ENCODE measurements around the gene SUSD3. TPM values are rescaled to one million over a fixed set of nuclear protein-coding genes. Genes with fewer than 3 reads are reported as not detected.

SUSD3 gene
- total and polyA plus RNA-seq, 2 donors (not counting 3 experiments of a cell fraction or from before 2014, with no cell fraction given) = not detected

- no peaks in the 10 kb centered on the region for H3K27me3 ChIP-seq (ENCODE audit: control insufficient read depth in 2 of 2, insufficient read depth in 2 of 2, low read length in 2 of 2)
- ChIA-PET POLR2A (no interaction called here), CTCF (interaction anchor here (1.3 to 2.4 kb wide), 3 partner anchors 9 to 54 kb away, joined by 3 to 26 read pairs (median 6); no protein-coding TSS in a partner anchor)
- peaks cover 7% of the 10 kb centered on the region for H4K20me1 ChIP-seq (replicated peaks; ENCODE audit: control insufficient read depth, extremely low read depth, insufficient read depth, low read length)
- intact Hi-C loops (cut with micrococcal nuclease) (loop anchor here (5.0 to 10.0 kb wide), 3 partner anchors 425 to 1065 kb away; partner anchors contain the start of gene IPPK), dilution Hi-C loops (cut with MboI; ENCODE audit: extremely low pct_ligation_motif_present, low sequenced_read_pairs) (no loop called here)
- no peak for FAIRE-seq
- BruUV-seq (replicated peaks) = no TSS peak
- no peak overlapping the region for H3K4me3 ChIP-seq (replicated peaks in 1 of 3; ENCODE audit: insufficient read depth in 1 of 3, low read depth in 1 of 3, low read length in 3 of 3)
- H3K4me2 ChIP-seq (ENCODE audit: insufficient read depth, low read length) = no peak overlapping the region
- H3K4me1 ChIP-seq (ENCODE audit: control insufficient read depth, extremely low read depth, insufficient read depth, low read length) = peaks cover 32% of the 10 kb centered on the region
- H3K36me3 ChIP-seq (ENCODE audit: control insufficient read depth in 2 of 2, extremely low read depth in 1 of 2, insufficient read depth in 2 of 2, low read length in 2 of 2) = no peaks in the 10 kb centered on the region
- no peak overlapping the region for H3K9ac ChIP-seq (replicated peaks; ENCODE audit: extremely low read depth, insufficient read depth, low read length)
- no peaks in the 10 kb centered on the region for H3K9me1 ChIP-seq (replicated peaks; ENCODE audit: control insufficient read depth, extremely low read depth, insufficient read depth, low read length)
- no peaks in the 10 kb centered on the region for H3K9me3 ChIP-seq (replicated peaks; ENCODE audit: control insufficient read depth, insufficient read depth, low read length)
- H2AFZ ChIP-seq (ENCODE audit: low read depth, low read length) = no peak overlapping the region
- TF ChIP-seq POLR2AphosphoS5 (IDR thresholded peaks at IDR 0.05; ENCODE audit: insufficient read depth, low read depth, low read length) (no peak), MYC (IDR thresholded peaks at IDR 0.05; ENCODE audit: low read depth, low read length) (no peak), POLR2A (IDR thresholded peaks at IDR 0.05; ENCODE audit: low read depth, low read length) (no peak), JUN (IDR thresholded peaks at IDR 0.05; ENCODE audit: borderline replicate concordance, insufficient read depth, insufficient read length, low read depth) (no peak), MAX (IDR thresholded peaks at IDR 0.05; ENCODE audit: insufficient read depth, insufficient read length) (no peak)
- H3K79me2 ChIP-seq (ENCODE audit: control insufficient read depth, insufficient read depth, low read length) = peaks cover 77% of the 10 kb centered on the region
- peak overlapping the region; percentile 5 for H3K27ac ChIP-seq (ENCODE audit: insufficient read depth, low read depth, low read length)
- DNase-seq (ENCODE audit: low read depth, low spot score) = no peak
These were observed 41.2 kb downstream of the SUSD3 start for GRCh38 chr9:93099551-93100275.

- H3K9ac ChIP-seq (replicated peaks; ENCODE audit: extremely low read depth, insufficient read depth, low read length) = no peak overlapping the region
- dilution Hi-C loops (cut with MboI; ENCODE audit: extremely low pct_ligation_motif_present, low sequenced_read_pairs) = no loop called here
- H3K9me1 ChIP-seq (replicated peaks; ENCODE audit: control insufficient read depth, extremely low read depth, insufficient read depth, low read length) = no peaks in the 10 kb centered on the region
- intact Hi-C loops (cut with micrococcal nuclease) = no loop called here
- H3K9me3 ChIP-seq (replicated peaks; ENCODE audit: control insufficient read depth, insufficient read depth, low read length) = no peaks in the 10 kb centered on the region
- H3K27ac ChIP-seq (ENCODE audit: insufficient read depth, low read depth, low read length) = no peak overlapping the region
- H3K4me2 ChIP-seq (ENCODE audit: insufficient read depth, low read length) = no peak overlapping the region
- FAIRE-seq (no peak), DNase-seq (ENCODE audit: low read depth, low spot score) (no peak)
- H2AFZ ChIP-seq (ENCODE audit: low read depth, low read length) = no peak overlapping the region
- H3K27me3 ChIP-seq (ENCODE audit: control insufficient read depth in 2 of 2, insufficient read depth in 2 of 2, low read length in 2 of 2) = no peaks in the 10 kb centered on the region
- ChIA-PET POLR2A (no interaction called here), CTCF (no interaction called here)
- H3K36me3 ChIP-seq (ENCODE audit: control insufficient read depth in 2 of 2, extremely low read depth in 1 of 2, insufficient read depth in 2 of 2, low read length in 2 of 2) = no peaks in the 10 kb centered on the region
- H3K4me3 ChIP-seq (replicated peaks in 1 of 3; ENCODE audit: insufficient read depth in 1 of 3, low read depth in 1 of 3, low read length in 3 of 3) = no peak overlapping the region
- BruUV-seq (replicated peaks) = no TSS peak
- H3K79me2 ChIP-seq (ENCODE audit: control insufficient read depth, insufficient read depth, low read length) = peaks cover 82% of the 10 kb centered on the region
- H4K20me1 ChIP-seq (replicated peaks; ENCODE audit: control insufficient read depth, extremely low read depth, insufficient read depth, low read length) = peaks cover 7% of the 10 kb centered on the region
- H3K4me1 ChIP-seq (ENCODE audit: control insufficient read depth, extremely low read depth, insufficient read depth, low read length) = peaks cover 27% of the 10 kb centered on the region
- TF ChIP-seq EZH2 (IDR thresholded peaks at IDR 0.05; ENCODE audit: borderline replicate concordance, low read depth, low read length, severe bottlenecking) (no peak), CTCF (IDR thresholded peaks at IDR 0.05; ENCODE audit: extremely low read depth in 1 of 2, insufficient read depth in 1 of 2, low read depth in 1 of 2, low read length in 2 of 2) (no peak), JUN (IDR thresholded peaks at IDR 0.05; ENCODE audit: borderline replicate concordance, insufficient read depth, insufficient read length, low read depth) (no peak), MYC (IDR thresholded peaks at IDR 0.05; ENCODE audit: low read depth, low read length) (no peak), POLR2AphosphoS5 (IDR thresholded peaks at IDR 0.05; ENCODE audit: insufficient read depth, low read depth, low read length) (no peak), GATA2 (IDR thresholded peaks at IDR 0.05; ENCODE audit: insufficient read depth, insufficient read length, low read depth, low read length) (no peak), POLR2A (IDR thresholded peaks at IDR 0.05; ENCODE audit: low read depth, low read length) (no peak), FOS (IDR thresholded peaks at IDR 0.05; ENCODE audit: borderline replicate concordance, insufficient read depth, low read length) (no peak), MAX (IDR thresholded peaks at IDR 0.05; ENCODE audit: insufficient read depth, insufficient read length) (no peak)
These were observed 41.8 kb downstream of the SUSD3 start for GRCh38 chr9:93100276-93100636.

Data from endothelial cell of umbilical vein (primary cell).